CD4-positive, alpha-beta T cell (primary cell): ENCODE results near the gene KLHL3. TPM values are rescaled to one million over a fixed set of nuclear protein-coding genes. Genes with fewer than 3 reads are reported as not detected.

Experiments used
- ATAC-seq: fragments of 200-7000 bp; cut with Tn5 transposase; one replicate; pipeline ENCODE4 v1.10.0; 2022; ENCODE audit warnings: mild to moderate bottlenecking; ENCODE audit not compliant: poor library complexity
- CTCF ChIA-PET: fragments of 350-600 bp; sonication (Branson Sonifier 250); formaldehyde crosslinking; loops from one replicate; lab custom pipeline; 2021; ENCODE audit warnings: antibody characterized with exemption, inconsistent platforms; lab: Charles Lee
- POLR2A ChIA-PET: fragments of 350-600 bp; sonication (Branson Sonifier 250); formaldehyde crosslinking; loops from one replicate; lab custom pipeline; 2021; ENCODE audit warnings: antibody characterized with exemption, inconsistent platforms; lab: Charles Lee
- DNase-seq, 14 experiments: peaks; one replicate each; pipeline ENCODE4 v3.0.0-alpha.2; 2013 to 2020; ENCODE audit warnings: mixed read lengths in 2 of 14
- H3K27ac ChIP-seq, 2 donors: one replicate each; pipeline versions ENCODE4 v1.5.1 to v1.7.0; 2013; ENCODE audit warnings: low read length in 2 of 2, low read depth in 1 of 2, mild to moderate bottlenecking in 1 of 2
- H3K27me3 ChIP-seq, 2 experiments: 1 replicate in 1 of 2; 2 replicates in 1 of 2; pipeline versions ENCODE4 v1.6.1 to v1.7.0; 2013; ENCODE audit warnings: low read length in 2 of 2, control low read depth in 1 of 2, mild to moderate bottlenecking in 1 of 2, moderate library complexity in 1 of 2; ENCODE audit not compliant: insufficient read depth in 2 of 2, control insufficient read depth in 1 of 2
- H3K36me3 ChIP-seq: one replicate; pipeline ENCODE4 v1.6.1; 2013; ENCODE audit warnings: low read length, control low read depth; ENCODE audit not compliant: insufficient read depth
- H3K4me1 ChIP-seq: one replicate; pipeline ENCODE4 v1.6.1; 2013; ENCODE audit warnings: low read length, control low read depth; ENCODE audit not compliant: insufficient read depth
- H3K4me3 ChIP-seq: one replicate; pipeline ENCODE4 v1.5.1; 2013; ENCODE audit warnings: mild to moderate bottlenecking, low read length, moderate library complexity
- H3K9me3 ChIP-seq, 2 experiments: 1 replicate in 1 of 2; 2 replicates in 1 of 2; pipeline versions ENCODE4 v1.6.1 to v1.7.0; 2013; ENCODE audit warnings: low read length in 2 of 2, mild to moderate bottlenecking in 2 of 2, control low read depth in 1 of 2, moderate library complexity in 1 of 2; ENCODE audit not compliant: control insufficient read depth in 1 of 2, insufficient read depth in 1 of 2
- H3K27ac Mint-ChIP-seq: one replicate; pipeline ENCODE4 v1.8.0; 2020; ENCODE audit warnings: mixed read lengths
- H3K27me3 Mint-ChIP-seq: one replicate; pipeline ENCODE4 v1.8.0; 2021; ENCODE audit warnings: mixed read lengths
- H3K36me3 Mint-ChIP-seq: one replicate; pipeline ENCODE4 v1.8.0; 2021; ENCODE audit warnings: low read depth, mixed read lengths
- H3K4me1 Mint-ChIP-seq: one replicate; pipeline ENCODE4 v1.8.0; 2021; ENCODE audit warnings: low read depth, mixed read lengths
- H3K4me3 Mint-ChIP-seq: one replicate; pipeline ENCODE4 v1.8.0; 2020; ENCODE audit warnings: mild to moderate bottlenecking, mixed read lengths
- H3K9me3 Mint-ChIP-seq: one replicate; pipeline ENCODE4 v1.8.0; 2020; ENCODE audit warnings: mixed read lengths
- CTCF ChIP-seq: fragments of 200-600 bp; IDR thresholded peaks from one replicate; pipeline ENCODE4 v1.8.0; 2022; ENCODE audit warnings: antibody characterized with exemption, mild to moderate bottlenecking
- intact Hi-C, 2 experiments: fragments of 100-400 bp; cut with DNase I in 1 of 2; cut with micrococcal nuclease in 1 of 2; formaldehyde crosslinking; loops; one replicate each; pipeline versions ENCODE4 v1.15.1 to v1.9.0; 2023 to 2025; cut with DNase I, micrococcal nuclease
- total RNA-seq, 174 experiments: library from RNA in 2 of 174; stranded (reverse) in 2 of 174; gene quantifications; one replicate each; pipeline ENCODE4 v1.2.3 and lab custom pipeline; 2021 to 2026

Gene KLHL3
- total RNA-seq, 2 experiments from 2014 or later, result 22.0 to 25.9 TPM

GRCh38 chr5:137575211-137575610, 160.7 kb downstream of the KLHL3 start:
- H3K9me3 ChIP-seq, result no peaks in the 10 kb centered on the region
- no peak overlapping the region for H3K27ac Mint-ChIP-seq
- H3K9me3 Mint-ChIP-seq, result no peaks in the 10 kb centered on the region
- H3K36me3 Mint-ChIP-seq, result no peaks in the 10 kb centered on the region
- no peak for TF ChIP-seq CTCF
- intact Hi-C loops, result no loop called here
- ChIA-PET CTCF (no interaction called here), POLR2A (no interaction called here)
- H3K4me1 Mint-ChIP-seq, result no peaks in the 10 kb centered on the region
- H3K36me3 ChIP-seq, result no peaks in the 10 kb centered on the region
- H3K27me3 Mint-ChIP-seq, result peaks cover 40% of the 10 kb centered on the region
- H3K27ac ChIP-seq, result no peak overlapping the region
- no peaks in the 10 kb centered on the region for H3K4me1 ChIP-seq
- DNase-seq (no peak), ATAC-seq (no peak)
- no peak overlapping the region for H3K4me3 ChIP-seq
- no peak overlapping the region for H3K4me3 Mint-ChIP-seq
- peaks cover 5 to 9% of the 10 kb centered on the region in 2 experiments for H3K27me3 ChIP-seq

GRCh38 chr5:137573376-137573775, 162.5 kb downstream of the KLHL3 start:
- H3K27ac Mint-ChIP-seq, result no peak overlapping the region
- no peaks in the 10 kb centered on the region for H3K36me3 Mint-ChIP-seq
- POLR2A ChIA-PET, result no interaction called here
- no peak overlapping the region for H3K4me3 Mint-ChIP-seq
- H3K4me1 ChIP-seq, result no peaks in the 10 kb centered on the region
- H3K27me3 Mint-ChIP-seq, result peaks cover 46% of the 10 kb centered on the region
- H3K9me3 ChIP-seq, result no peaks in the 10 kb centered on the region
- no peak overlapping the region for H3K27ac ChIP-seq
- no peak for DNase-seq
- CTCF ChIA-PET, result interaction anchor here (1.3 kb wide), 1 partner anchor 12 kb away, joined by 3 read pairs; no protein-coding TSS in a partner anchor
- H3K4me3 ChIP-seq, result no peak overlapping the region
- intact Hi-C loops, result no loop called here
- ATAC-seq, result no peak
- peaks cover 9 to 10% of the 10 kb centered on the region in 2 experiments for H3K27me3 ChIP-seq
- no peaks in the 10 kb centered on the region for H3K9me3 Mint-ChIP-seq
- no peaks in the 10 kb centered on the region for H3K4me1 Mint-ChIP-seq
- no peak for TF ChIP-seq CTCF
- H3K36me3 ChIP-seq, result no peaks in the 10 kb centered on the region

GRCh38 chr5:137572042-137572695, 163.7 kb downstream of the KLHL3 start:
- Histone ChIP-seq H3K36me3 (no peaks in the 10 kb centered on the region), H3K4me1 (no peaks in the 10 kb centered on the region), H3K27ac (no peak overlapping the region), H3K9me3 (no peaks in the 10 kb centered on the region), H3K4me3 (no peak overlapping the region), H3K27me3 (peaks cover 9 to 10% of the 10 kb centered on the region in 2 experiments)
- Mint-ChIP-seq H3K4me3 (no peak overlapping the region), H3K27ac (no peak overlapping the region), H3K36me3 (no peaks in the 10 kb centered on the region), H3K27me3 (peaks cover 51% of the 10 kb centered on the region), H3K4me1 (no peaks in the 10 kb centered on the region), H3K9me3 (no peaks in the 10 kb centered on the region)
- ChIA-PET POLR2A (no interaction called here), CTCF (no interaction called here)
- intact Hi-C loops, result no loop called here
- DNase-seq (no peak), ATAC-seq (no peak)
- TF ChIP-seq CTCF, result no peak
